OCI-LY7 (cell line): ENCODE measurements around the gene PDE6D. TPM values are rescaled to one million over a fixed set of nuclear protein-coding genes. Genes with fewer than 3 reads are reported as not detected.

Experiments used
- BruUV-seq: library from RNA; stranded (reverse); fragments of 400-500 nt; replicated peaks from 2 replicates; lab custom pipeline; 2021; lab: Mats Ljungman, UMichigan
- CTCF ChIA-PET: fragments of 300-600 bp; sonication (Branson Sonifier 250); formaldehyde crosslinking; loops from one replicate; lab custom pipeline; 2022; ENCODE audit warnings: antibody characterized with exemption; ENCODE audit not compliant: unreplicated experiment; lab: Charles Lee
- POLR2A ChIA-PET: fragments of 300-600 bp; sonication (Branson Sonifier 250); formaldehyde crosslinking; loops from one replicate; lab custom pipeline; 2022; ENCODE audit warnings: antibody characterized with exemption; lab: Charles Lee
- DNase-seq: peaks from one replicate; pipeline ENCODE4 v3.0.0-alpha.2; 2015; ENCODE audit warnings: low spot score
- H2AFZ ChIP-seq: fragments of 200-600 bp; sonication (generic), shearing (Covaris generic); 2 replicates; pipeline ENCODE4 v1.6.1; 2014; ENCODE audit warnings: mild to moderate bottlenecking, antibody characterized with exemption, low read length, moderate library complexity
- H3K27ac ChIP-seq: fragments of 200-600 bp; sonication (generic); 2 replicates; pipeline ENCODE4 v1.5.1; 2014; ENCODE audit warnings: mixed run types, low read depth, mild to moderate bottlenecking, moderate library complexity, low read length, inconsistent platforms; ENCODE audit not compliant: poor library complexity, severe bottlenecking
- H3K36me3 ChIP-seq: fragments of 200-600 bp; sonication (generic); 2 replicates; pipeline ENCODE4 v1.6.1; 2014; ENCODE audit warnings: mild to moderate bottlenecking, antibody characterized with exemption, low read length, moderate library complexity, mixed read lengths; ENCODE audit not compliant: insufficient read depth
- H3K4me1 ChIP-seq: fragments of 200-600 bp; sonication (generic); 2 replicates; pipeline ENCODE4 v1.5.1; 2014; ENCODE audit warnings: mild to moderate bottlenecking, low read length; ENCODE audit not compliant: insufficient read depth, poor library complexity, severe bottlenecking
- H3K4me2 ChIP-seq: fragments of 200-600 bp; sonication (generic); 2 replicates; pipeline ENCODE4 v1.6.1; 2014; ENCODE audit warnings: mild to moderate bottlenecking, low read length
- H3K4me3 ChIP-seq: fragments of 200-600 bp; sonication (generic); 2 replicates; pipeline ENCODE4 v1.5.1; 2014; ENCODE audit warnings: mild to moderate bottlenecking, low read depth, low read length; ENCODE audit not compliant: poor library complexity, severe bottlenecking
- H3K79me2 ChIP-seq: fragments of 200-600 bp; sonication (generic); 2 replicates; pipeline ENCODE4 v1.6.1; 2016; ENCODE audit warnings: low read depth, mild to moderate bottlenecking, low read length, moderate library complexity, mixed read lengths; ENCODE audit not compliant: insufficient read depth
- H3K9me2 ChIP-seq: fragments of 200-600 bp; sonication (generic); 2 replicates; pipeline ENCODE4 v1.6.1; 2016; ENCODE audit warnings: mild to moderate bottlenecking, low read length, mixed read lengths; ENCODE audit not compliant: insufficient read depth
- H3K9me3 ChIP-seq: fragments of 200-600 bp; sonication (generic); 2 replicates; pipeline ENCODE4 v1.6.1; 2014; ENCODE audit warnings: mild to moderate bottlenecking, mixed run types, low read length, mixed read lengths
- H4K20me1 ChIP-seq: fragments of 200-600 bp; sonication (generic); 2 replicates; pipeline ENCODE4 v1.6.1; 2014; ENCODE audit warnings: mild to moderate bottlenecking, antibody characterized with exemption, low read length, moderate library complexity, mixed read lengths; ENCODE audit not compliant: insufficient read depth
- CTCF ChIP-seq: fragments of 200-600 bp; sonication (generic); conservative IDR thresholded peaks from 2 replicates; pipeline ENCODE4 v1.5.1; 2014; ENCODE audit warnings: mild to moderate bottlenecking, antibody characterized with exemption, low read length, moderate library complexity, mixed read lengths
- EZH2phosphoT487 ChIP-seq: fragments of 200-600 bp; sonication (generic); IDR thresholded peaks from 2 replicates; pipeline ENCODE4 v1.6.1; 2018; ENCODE audit warnings: low read depth, borderline replicate concordance, mild to moderate bottlenecking, mixed run types, antibody characterized with exemption, low read length, moderate library complexity, mixed read lengths
- intact Hi-C: fragments of 100-400 bp; cut with micrococcal nuclease; formaldehyde crosslinking; loops from one replicate; pipeline ENCODE4 v1.10.0; 2022; ENCODE audit not compliant: unreplicated experiment
- total RNA-seq, 2 experiments: library from RNA; depleted of rRNA in 1 of 2; stranded (reverse); fragments of >200 nt in 1 of 2; shearing (Covaris generic) in 1 of 2; gene quantifications; 2 replicates each; pipeline ENCODE4 v1.2.3, GENCODE V29; 2014 to 2022

The PDE6D gene
- total RNA-seq, 2 experiments from 2014 or later: 47.4 to 54.6 TPM

GRCh38 chr2:231691251-231691772, 89.8 kb downstream of the PDE6D start:
- BruUV-seq: no TSS peak
- Histone ChIP-seq H3K36me3 (no peaks in the 10 kb centered on the region), H3K27ac (no peak overlapping the region), H3K4me1 (peaks cover 39% of the 10 kb centered on the region), H4K20me1 (no peaks in the 10 kb centered on the region), H3K9me3 (no peaks in the 10 kb centered on the region), H3K9me2 (no peaks in the 10 kb centered on the region), H3K4me3 (no peak overlapping the region), H3K79me2 (no peaks in the 10 kb centered on the region), H2AFZ (peak overlapping the region; percentile 25; the same call in 1 of the 2 replicates), H3K4me2 (peak overlapping the region; percentile 16)
- ChIA-PET CTCF (interaction anchor here (0.7 to 0.9 kb wide), 2 partner anchors 9 to 16 kb away, joined by 3 to 6 read pairs; no protein-coding TSS in a partner anchor), POLR2A (interaction anchor here (0.6 to 0.8 kb wide), 3 partner anchors 14 to 79 kb away, joined by 3 to 4 read pairs (median 3); no protein-coding TSS in a partner anchor)
- intact Hi-C loops: no loop called here
- peak; percentile 43 for DNase-seq
- no peak for TF ChIP-seq CTCF
- TF ChIP-seq EZH2phosphoT487: no peak

GRCh38 chr2:231689124-231689893, 91.8 kb downstream of the PDE6D start:
- Histone ChIP-seq H3K9me3 (no peaks in the 10 kb centered on the region), H2AFZ (no peak overlapping the region), H3K4me2 (no peak overlapping the region), H3K4me3 (no peak overlapping the region), H3K9me2 (no peaks in the 10 kb centered on the region), H3K79me2 (no peaks in the 10 kb centered on the region), H3K27ac (no peak overlapping the region), H4K20me1 (no peaks in the 10 kb centered on the region), H3K36me3 (no peaks in the 10 kb centered on the region), H3K4me1 (peaks cover 59% of the 10 kb centered on the region)
- no peak for TF ChIP-seq EZH2phosphoT487
- BruUV-seq: no TSS peak
- ChIA-PET POLR2A (interaction anchor here (9.2 kb wide), 1 partner anchor 15 kb away, joined by 102 read pairs; no protein-coding TSS in a partner anchor), CTCF (interaction anchor here (0.6 kb wide), 1 partner anchor 88 kb away, joined by 4 read pairs; no protein-coding TSS in a partner anchor)
- no peak for DNase-seq
- intact Hi-C loops: no loop called here

GRCh38 chr2:231688719-231689118, 92.4 kb downstream of the PDE6D start:
- CTCF ChIA-PET: no interaction called here
- no peaks in the 10 kb centered on the region for H3K79me2 ChIP-seq
- intact Hi-C loops: no loop called here
- H3K9me2 ChIP-seq: no peaks in the 10 kb centered on the region
- H3K4me2 ChIP-seq: no peak overlapping the region
- DNase-seq: no peak
- TF ChIP-seq CTCF (no peak), EZH2phosphoT487 (no peak)
- H3K27ac ChIP-seq: no peak overlapping the region
- no peaks in the 10 kb centered on the region for H3K9me3 ChIP-seq
- H3K36me3 ChIP-seq: no peaks in the 10 kb centered on the region
- no TSS peak for BruUV-seq
- H3K4me3 ChIP-seq: no peak overlapping the region
- H2AFZ ChIP-seq: no peak overlapping the region
- peaks cover 65% of the 10 kb centered on the region for H3K4me1 ChIP-seq
- H4K20me1 ChIP-seq: no peaks in the 10 kb centered on the region
- POLR2A ChIA-PET: interaction anchor here (9.2 kb wide), 1 partner anchor 14 kb away, joined by 102 read pairs; no protein-coding TSS in a partner anchor
